ENCODE measurements around the gene CFAP46. TPM values are rescaled to one million over a fixed set of nuclear protein-coding genes. Genes with fewer than 3 reads are reported as not detected.

CFAP46 gene
- total and polyA plus RNA-seq, 2 of the 8 experiments (the other 6 are each of a cell fraction or from before 2014, with no cell fraction given) = 2.6 to 4.8 TPM

DNA sequence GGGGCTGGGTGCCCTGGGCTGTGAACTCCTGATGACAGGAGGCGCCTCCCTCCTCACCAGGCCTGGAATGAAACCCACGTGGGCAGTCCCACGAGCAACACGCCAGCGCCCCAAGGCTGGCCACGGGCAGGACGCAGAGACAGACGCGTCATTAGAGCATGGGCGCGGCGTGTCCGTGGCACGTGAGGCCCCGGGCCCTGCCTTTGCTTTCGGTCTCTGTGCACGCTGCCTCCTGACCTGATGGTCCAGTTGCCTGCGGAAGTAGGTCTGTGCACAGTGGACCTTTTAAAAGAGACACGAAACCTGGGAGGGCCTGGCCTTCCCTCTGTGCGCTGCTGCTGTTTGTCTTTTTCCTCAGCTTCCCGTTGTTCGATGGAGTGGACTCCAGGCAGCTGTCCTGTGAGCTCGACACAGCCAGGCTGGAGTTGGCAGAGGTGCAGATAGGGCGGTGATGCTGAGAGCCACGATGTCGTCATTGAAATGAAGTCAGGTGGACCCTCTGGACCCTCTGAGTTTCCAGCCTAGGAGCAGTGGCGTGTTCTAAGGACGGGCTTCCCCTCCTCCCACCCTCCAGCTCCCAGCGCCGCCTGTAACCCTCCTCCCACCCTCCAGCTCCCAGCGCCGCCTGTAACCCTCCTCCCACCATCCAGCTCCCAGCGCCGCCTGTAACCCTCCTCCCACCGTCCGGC is 40.1 kb upstream of the CFAP46 start:
- Histone ChIP-seq H2BK20ac (ENCODE audit: low read length) (no peak overlapping the region), H2AFZ (ENCODE audit: low read length) (no peak overlapping the region), H3K9me3 (ENCODE audit: insufficient read depth in 2 of 2, low read depth in 1 of 2, low read length in 1 of 2) (no peaks in the 10 kb centered on the region), H2BK15ac (ENCODE audit: low read length) (no peak overlapping the region), H4K91ac (replicated peaks; ENCODE audit: insufficient read length, low read length) (no peak overlapping the region), H2BK120ac (replicated peaks; ENCODE audit: low read depth, low read length) (no peak overlapping the region), H4K20me1 (replicated peaks in 1 of 2; ENCODE audit: control insufficient read depth in 1 of 2, insufficient read depth in 2 of 2, low read length in 2 of 2) (no peaks in the 10 kb centered on the region), H3K14ac (ENCODE audit: insufficient read length) (no peak overlapping the region), H3K27ac (ENCODE audit: low read depth, low read length) (no peak overlapping the region), H3K79me1 (ENCODE audit: low read depth, low read length) (no peaks in the 10 kb centered on the region), H4K8ac (ENCODE audit: extremely low read depth, insufficient read depth, low read length) (no peak overlapping the region; the same call in 1 of the 2 replicates), H2AK5ac (ENCODE audit: low read depth, low read length) (no peak overlapping the region), H3K4me1 (replicated peaks in 1 of 4; ENCODE audit: control insufficient read depth in 3 of 4, insufficient read depth in 4 of 4, low read length in 3 of 4) (peaks cover 0 to 9% (median 1%) of the 10 kb centered on the region in 4 experiments; a peak in 1 of 7 replicates), H2BK5ac (ENCODE audit: low read depth, low read length) (no peak overlapping the region), H4K5ac (ENCODE audit: insufficient read length, low read depth, low read length) (no peak overlapping the region), H3K23me2 (ENCODE audit: low read depth, low read length) (no peaks in the 10 kb centered on the region), H3K4ac (replicated peaks; ENCODE audit: insufficient read length, low read depth, low read length) (no peak overlapping the region), H3K79me2 (ENCODE audit: control insufficient read depth in 1 of 2, insufficient read depth in 2 of 2, low read length in 2 of 2) (no peaks in the 10 kb centered on the region), H2BK12ac (ENCODE audit: low read depth, low read length) (no peak overlapping the region), H3K4me3 (ENCODE audit: extremely low read depth in 1 of 4, insufficient read depth in 2 of 4, low read depth in 3 of 4, low read length in 4 of 4) (no peak overlapping the region), H3K9ac (replicated peaks in 1 of 4; ENCODE audit: extremely low read depth in 1 of 4, low read depth in 3 of 4, low read length in 3 of 4) (no peak overlapping the region), H3K36me3 (ENCODE audit: control insufficient read depth in 2 of 4, insufficient read depth in 4 of 4, low read length in 3 of 4) (no peaks in the 10 kb centered on the region), H3K4me2 (ENCODE audit: insufficient read depth in 1 of 2, low read depth in 2 of 2, low read length in 2 of 2) (no peak overlapping the region), H3K56ac (replicated peaks; ENCODE audit: insufficient read length, low read depth, low read length) (no peak overlapping the region), H3K18ac (ENCODE audit: extremely low read depth, low read length) (no peak overlapping the region), H3K23ac (ENCODE audit: insufficient read length) (no peak overlapping the region), H3K27me3 (replicated peaks in 1 of 4; ENCODE audit: control insufficient read depth in 3 of 4, extremely low read depth in 1 of 4, insufficient read depth in 3 of 4, low read length in 3 of 4) (no peaks in the 10 kb centered on the region)
- no peak for DNase-seq (ENCODE audit: low read depth in 1 of 2, low spot score in 2 of 2)
- WGBS, 2 experiments (ENCODE audit: extremely low coverage in 1 of 2, insufficient coverage in 1 of 2, insufficient read length in 1 of 2, insufficient replicate concordance in 2 of 2, low coverage in 1 of 2, low lambda C conversion rate in 2 of 2, missing lambda C conversion rate in 1 of 2) = 85% methylated on average over 26 of the region's 36 CpGs; no CpG with 5 or more reads in 1 of the 2 experiments
- FAIRE-seq = no peak
- ChIA-PET POLR2A (ENCODE audit: partially characterized antibody) (no interaction called here), CTCF (ENCODE audit: partially characterized antibody) (interaction anchor here (0.7 kb wide), 1 partner anchor 768 kb away, joined by 3 read pairs; no protein-coding TSS in a partner anchor)
- TF ChIP-seq TCF12 (IDR thresholded peaks at IDR 0.05; ENCODE audit: low read depth, low read length) (no peak), BCL11A (IDR thresholded peaks at IDR 0.05; ENCODE audit: low read depth in 2 of 2, low read length in 2 of 2) (no peak), CREB1 (IDR thresholded peaks at IDR 0.05) (no peak), TAF7 (optimal IDR thresholded peaks at IDR 0.05; ENCODE audit: borderline replicate concordance, low read depth, low read length) (no peak), MAFK (IDR thresholded peaks at IDR 0.05; ENCODE audit: low read depth, low read length) (no peak), BRCA1 (IDR thresholded peaks at IDR 0.05; ENCODE audit: low read depth, low read length) (no peak), HDAC2 (IDR thresholded peaks at IDR 0.05; ENCODE audit: borderline replicate concordance in 1 of 2, low read depth in 2 of 2, low read length in 2 of 2) (no peak), SUZ12 (IDR thresholded peaks at IDR 0.05; ENCODE audit: low read length) (no peak), BACH1 (IDR thresholded peaks at IDR 0.05; ENCODE audit: low read length) (no peak), JUND (IDR thresholded peaks at IDR 0.05; ENCODE audit: low read length) (no peak)
- TF ChIP-seq, protein P1, sequence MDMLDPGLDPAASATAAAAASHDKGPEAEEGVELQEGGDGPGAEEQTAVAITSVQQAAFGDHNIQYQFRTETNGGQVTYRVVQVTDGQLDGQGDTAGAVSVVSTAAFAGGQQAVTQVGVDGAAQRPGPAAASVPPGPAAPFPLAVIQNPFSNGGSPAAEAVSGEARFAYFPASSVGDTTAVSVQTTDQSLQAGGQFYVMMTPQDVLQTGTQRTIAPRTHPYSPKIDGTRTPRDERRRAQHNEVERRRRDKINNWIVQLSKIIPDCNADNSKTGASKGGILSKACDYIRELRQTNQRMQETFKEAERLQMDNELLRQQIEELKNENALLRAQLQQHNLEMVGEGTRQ (IDR thresholded peaks at IDR 0.05; ENCODE audit: low read length) = no peak
- TF ChIP-seq, protein P2, sequence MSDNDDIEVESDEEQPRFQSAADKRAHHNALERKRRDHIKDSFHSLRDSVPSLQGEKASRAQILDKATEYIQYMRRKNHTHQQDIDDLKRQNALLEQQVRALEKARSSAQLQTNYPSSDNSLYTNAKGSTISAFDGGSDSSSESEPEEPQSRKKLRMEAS (IDR thresholded peaks at IDR 0.05) = no peak
